GM10847 (cell line): ENCODE measurements around the gene SUV39H2.

Source experiments
- POLR2A ChIP-seq: IDR thresholded peaks from 2 replicates; pipeline ENCODE4 v1.6.1; 2011; ENCODE audit not compliant: insufficient read length; ENCODE audit errors: extremely low read depth

The SUV39H2 gene

GRCh38 chr10:14878266-14879123 lies at the start of gene SUV39H2:
TSS of gene SUV39H2 (plus strand) at chr10:14878866. CDS start at chr10:14878889, 23 bp downstream.
- TF ChIP-seq POLR2A = peak; percentile 63

- no peak for TF ChIP-seq POLR2A
Measured at GRCh38 chr10:14833106-14833505, 45.6 kb upstream of the SUV39H2 start.

- TF ChIP-seq POLR2A = no peak
Measured at GRCh38 chr10:14836208-14836607, 42.5 kb upstream of the SUV39H2 start.

GRCh38 chr10:14837003-14837756 lies 41.5 kb upstream of the SUV39H2 start:
- no peak for TF ChIP-seq POLR2A

- TF ChIP-seq POLR2A = peak; percentile 80
Measured at GRCh38 chr10:14837757-14838581, 40.7 kb upstream of the SUV39H2 start, which contains the start of the genes CDNF, HSPA14 and MSANTD7. TSS of gene CDNF (minus strand) at chr10:14838037. CDS start at chr10:14837946, 91 bp downstream. TSS of gene HSPA14 (plus strand) at chr10:14838306. CDS start at chr10:14838403, 97 bp downstream. TSS of gene MSANTD7 (plus strand) at chr10:14838306. CDS start at chr10:14842285, 3,979 bp downstream.

- TF ChIP-seq POLR2A = no peak
Measured at GRCh38 chr10:14838582-14839304, 39.9 kb upstream of the SUV39H2 start.

- TF ChIP-seq POLR2A = no peak
Measured at GRCh38 chr10:14839305-14839695, 39.4 kb upstream of the SUV39H2 start.

GRCh38 chr10:14840178-14840577 lies 38.5 kb upstream of the SUV39H2 start:
- TF ChIP-seq POLR2A = no peak

GRCh38 chr10:14843327-14843988 lies 35.2 kb upstream of the SUV39H2 start:
- TF ChIP-seq POLR2A = no peak

DNA sequence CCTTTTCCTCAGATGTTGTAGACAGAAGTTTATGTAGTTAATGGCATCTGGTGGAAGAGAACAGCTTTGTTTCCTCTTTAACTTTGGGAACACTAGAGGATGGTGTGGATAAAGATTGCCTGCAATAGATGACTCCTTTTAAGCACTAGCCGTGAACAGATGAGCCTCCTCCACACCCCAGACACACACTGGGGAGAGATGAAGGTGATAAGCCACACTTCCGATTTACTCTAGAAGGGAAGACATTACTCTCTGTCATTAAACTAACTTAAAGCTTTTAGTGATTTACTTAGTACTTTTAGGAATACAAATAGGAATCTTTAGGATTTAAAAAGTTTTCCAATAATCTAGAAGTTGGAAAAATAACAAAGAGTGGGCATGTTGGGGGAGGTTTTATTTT lies 33.7 kb upstream of the SUV39H2 start:
- no peak for TF ChIP-seq POLR2A

- no peak for TF ChIP-seq POLR2A
Measured at GRCh38 chr10:14852236-14852635, 26.4 kb upstream of the SUV39H2 start.

DNA sequence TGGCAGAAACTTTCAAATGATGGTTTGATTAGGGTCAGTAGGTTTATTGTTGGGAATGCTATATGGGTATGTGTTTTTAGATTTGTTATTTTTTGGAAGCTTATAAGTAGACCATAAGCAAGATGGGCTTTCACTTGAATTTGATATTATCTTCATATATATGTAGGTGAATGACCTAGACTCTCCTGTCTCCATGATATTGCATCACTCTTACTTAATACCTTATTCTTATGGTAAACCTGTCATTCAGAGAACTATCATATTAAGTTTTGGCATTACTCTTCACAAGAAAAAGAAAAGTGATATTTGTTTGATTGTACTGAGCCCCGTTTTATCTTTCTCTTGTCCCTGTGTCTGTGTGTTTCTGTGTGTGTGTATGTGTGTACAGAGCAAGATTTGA lies 23.2 kb upstream of the SUV39H2 start:
- TF ChIP-seq POLR2A = no peak

- TF ChIP-seq POLR2A = no peak
Measured at GRCh38 chr10:14858338-14858960, 20.2 kb upstream of the SUV39H2 start.
